D721Med (cell line): ENCODE results near the gene TMEM184C.
A peak's percentile ranks its signal among the peaks of the same experiment; 100 is the strongest.

Experiments used
- DNase-seq: peaks from one replicate; pipeline ENCODE4 v3.0.0; 2011; ENCODE audit warnings: low spot score; ENCODE audit not compliant: insufficient read length
- FAIRE-seq: peaks from 2 replicates; lab custom pipeline; 2011; peaks lifted over from hg19 to GRCh38; lab: Jason Lieb, UNC
- CTCF ChIP-seq: IDR thresholded peaks from 2 replicates; pipeline ENCODE4 v1.5.1; 2012; ENCODE audit warnings: mild to moderate bottlenecking, control low read depth; ENCODE audit not compliant: insufficient read depth; ENCODE audit errors: missing control alignments

Gene TMEM184C

GRCh38 chr4:147620315-147620714 is 3.1 kb downstream of the TMEM184C start:
- no peak for TF ChIP-seq CTCF
- FAIRE-seq (no peak), DNase-seq (no peak)

GRCh38 chr4:147625733-147626132 is 8.5 kb downstream of the TMEM184C start:
- FAIRE-seq (no peak), DNase-seq (no peak)
- no peak for TF ChIP-seq CTCF

- DNase-seq: no peak
- no peak for FAIRE-seq
- TF ChIP-seq CTCF: no peak
Observed at GRCh38 chr4:147626903-147627302, 9.7 kb downstream of the TMEM184C start.

GRCh38 chr4:147628415-147628814 is 11.2 kb downstream of the TMEM184C start:
- no peak for TF ChIP-seq CTCF
- no peak for FAIRE-seq
- DNase-seq: no peak

GRCh38 chr4:147629783-147630730 is 12.9 kb downstream of the TMEM184C start:
- TF ChIP-seq CTCF: no peak
- FAIRE-seq (peak; percentile 41), DNase-seq (no peak)

- FAIRE-seq (no peak), DNase-seq (no peak)
- no peak for TF ChIP-seq CTCF
Observed at GRCh38 chr4:147633113-147633512, 15.9 kb downstream of the TMEM184C start.

- DNase-seq (no peak), FAIRE-seq (no peak)
- TF ChIP-seq CTCF: no peak
Observed at GRCh38 chr4:147633643-147634042, 16.4 kb downstream of the TMEM184C start.
